Peyer's patch (tissue), 4 donors: ENCODE results near the gene CNTN3. TPM values are rescaled to one million over a fixed set of nuclear protein-coding genes. Genes with fewer than 3 reads are reported as not detected.

ENCODE experiments used
- DNase-seq, 3 donors: peaks; one replicate each; pipeline ENCODE4 v3.0.0-alpha.2; 2017 to 2019
- H3K27ac ChIP-seq, 4 donors: fragments of 200-600 bp; sonication (generic); one replicate each; pipeline ENCODE4 v1.5.1; 2016 to 2019
- H3K27me3 ChIP-seq, 2 donors: fragments of 200-600 bp; sonication (generic); one replicate each; pipeline ENCODE4 v1.5.1; 2019
- H3K36me3 ChIP-seq, 3 donors: fragments of 200-600 bp; sonication (generic); one replicate each; pipeline ENCODE4 v1.5.1; 2016 to 2019
- H3K4me1 ChIP-seq, 4 donors: fragments of 200-600 bp; sonication (generic); one replicate each; pipeline ENCODE4 v1.5.1; 2016 to 2019
- H3K4me3 ChIP-seq, 4 donors: fragments of 200-600 bp; sonication (generic); 1 replicate in 3 of 4; 2 replicates in 1 of 4; pipeline ENCODE4 v1.5.1; 2016 to 2019; ENCODE audit warnings: mild to moderate bottlenecking in 1 of 4
- H3K9me3 ChIP-seq, 4 donors: fragments of 200-600 bp; sonication (generic); one replicate each; pipeline ENCODE4 v1.5.1; 2016 to 2019; ENCODE audit warnings: mild to moderate bottlenecking in 1 of 4
- POLR2A ChIP-seq, 2 donors: fragments of 450-650 bp; IDR thresholded peaks; one replicate each; pipeline ENCODE4 v1.5.1; 2017; ENCODE audit warnings: antibody characterized with exemption in 2 of 2, mild to moderate bottlenecking in 2 of 2, moderate library complexity in 2 of 2
- total RNA-seq, 4 donors: library from RNA; depleted of rRNA; stranded (reverse); fragments of >200 nt; gene quantifications; one replicate each; pipeline ENCODE4 v1.1.0, GENCODE V29; 2016
- TF ChIP-seq, protein P1 (sequence below), 6 experiments: fragments of 450-650 bp in 4 of 6; fragments of 200-600 bp in 2 of 6; sonication (generic) in 1 of 6; IDR thresholded peaks; one replicate each; pipeline ENCODE4 v1.5.1; 2017 to 2019; ENCODE audit warnings: antibody characterized with exemption in 6 of 6, mild to moderate bottlenecking in 3 of 6, moderate library complexity in 1 of 6

CNTN3 gene
- total RNA-seq, 4 donors from 2014 or later: 1.6 to 9.4 (median 4.1) TPM

- H3K4me1 ChIP-seq: no peaks in the 10 kb centered on the region
- no peaks in the 10 kb centered on the region for H3K27me3 ChIP-seq
- no peaks in the 10 kb centered on the region for H3K36me3 ChIP-seq
- no peak for DNase-seq
- no peaks in the 10 kb centered on the region for H3K9me3 ChIP-seq
- no peak overlapping the region for H3K4me3 ChIP-seq
- no peak overlapping the region for H3K27ac ChIP-seq
- TF ChIP-seq, protein P1, sequence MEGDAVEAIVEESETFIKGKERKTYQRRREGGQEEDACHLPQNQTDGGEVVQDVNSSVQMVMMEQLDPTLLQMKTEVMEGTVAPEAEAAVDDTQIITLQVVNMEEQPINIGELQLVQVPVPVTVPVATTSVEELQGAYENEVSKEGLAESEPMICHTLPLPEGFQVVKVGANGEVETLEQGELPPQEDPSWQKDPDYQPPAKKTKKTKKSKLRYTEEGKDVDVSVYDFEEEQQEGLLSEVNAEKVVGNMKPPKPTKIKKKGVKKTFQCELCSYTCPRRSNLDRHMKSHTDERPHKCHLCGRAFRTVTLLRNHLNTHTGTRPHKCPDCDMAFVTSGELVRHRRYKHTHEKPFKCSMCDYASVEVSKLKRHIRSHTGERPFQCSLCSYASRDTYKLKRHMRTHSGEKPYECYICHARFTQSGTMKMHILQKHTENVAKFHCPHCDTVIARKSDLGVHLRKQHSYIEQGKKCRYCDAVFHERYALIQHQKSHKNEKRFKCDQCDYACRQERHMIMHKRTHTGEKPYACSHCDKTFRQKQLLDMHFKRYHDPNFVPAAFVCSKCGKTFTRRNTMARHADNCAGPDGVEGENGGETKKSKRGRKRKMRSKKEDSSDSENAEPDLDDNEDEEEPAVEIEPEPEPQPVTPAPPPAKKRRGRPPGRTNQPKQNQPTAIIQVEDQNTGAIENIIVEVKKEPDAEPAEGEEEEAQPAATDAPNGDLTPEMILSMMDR (IDR thresholded peaks at IDR 0.05): no peak
- no peak for TF ChIP-seq POLR2A (IDR thresholded peaks at IDR 0.05)
Observed at GRCh38 chr3:74636981-74637380, 22.5 kb upstream of the CNTN3 start.

DNA sequence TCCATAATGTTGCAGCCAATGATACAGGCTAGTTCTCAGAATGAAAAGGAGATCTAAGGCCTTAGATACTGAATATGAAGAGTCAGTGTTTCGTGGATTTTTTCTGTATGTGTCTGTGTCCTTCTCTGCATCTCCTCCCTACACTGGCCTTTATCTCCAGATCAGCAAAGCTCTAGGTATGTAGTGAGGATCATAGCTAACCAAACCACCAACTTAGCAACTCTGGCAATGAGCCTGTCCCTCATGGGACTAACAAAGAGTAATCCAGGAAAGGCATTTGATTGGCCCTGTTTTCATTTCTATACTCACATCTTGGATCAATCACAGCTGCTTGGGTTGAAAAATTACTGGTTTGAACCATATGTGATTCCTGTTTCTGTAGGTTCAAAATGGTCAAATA lies 18.6 kb upstream of the CNTN3 start:
- Histone ChIP-seq H3K27ac (no peak overlapping the region), H3K4me3 (no peak overlapping the region), H3K36me3 (no peaks in the 10 kb centered on the region), H3K27me3 (no peaks in the 10 kb centered on the region), H3K9me3 (no peaks in the 10 kb centered on the region), H3K4me1 (no peaks in the 10 kb centered on the region)
- no peak for DNase-seq
- TF ChIP-seq, protein P1 (IDR thresholded peaks at IDR 0.05): no peak
- no peak for TF ChIP-seq POLR2A (IDR thresholded peaks at IDR 0.05)

DNA sequence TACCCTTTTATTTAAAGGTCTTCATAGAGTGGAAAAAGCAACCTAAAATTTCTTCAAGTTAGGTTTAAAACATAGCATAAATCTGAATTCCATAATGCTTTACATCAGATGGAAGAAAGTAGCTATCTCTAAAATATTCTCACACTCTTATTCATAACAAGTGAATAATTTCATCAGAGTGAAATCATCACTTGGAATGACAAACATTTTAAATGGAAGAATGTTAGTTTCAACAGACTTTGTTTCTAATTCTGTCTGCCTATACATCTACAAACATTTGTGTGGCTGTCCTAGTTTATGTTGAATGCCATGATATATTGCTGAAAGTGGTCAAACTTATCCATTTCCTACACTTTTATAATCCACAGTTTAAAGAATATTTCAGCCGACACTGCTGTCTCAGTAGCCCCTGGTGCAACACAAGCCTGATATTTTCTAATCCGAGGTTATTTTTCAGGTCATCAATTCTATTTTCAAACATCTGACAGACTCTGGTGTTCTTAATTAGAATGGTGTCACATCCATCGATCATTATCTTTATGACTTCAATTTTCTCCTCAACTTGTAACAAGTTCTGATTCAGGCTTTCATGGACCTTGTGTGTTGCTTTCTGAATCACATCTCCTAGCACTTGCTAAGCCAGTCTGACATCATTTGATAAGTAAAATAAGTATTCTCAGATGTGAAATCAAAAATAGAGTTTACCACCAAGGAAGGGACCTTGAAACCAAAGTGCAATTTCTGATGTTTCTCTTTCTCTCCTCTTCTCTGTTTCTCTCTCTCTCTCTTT lies 17.1 kb upstream of the CNTN3 start:
- Histone ChIP-seq H3K36me3 (no peaks in the 10 kb centered on the region), H3K9me3 (no peaks in the 10 kb centered on the region), H3K4me3 (no peak overlapping the region), H3K4me1 (no peaks in the 10 kb centered on the region), H3K27me3 (no peaks in the 10 kb centered on the region), H3K27ac (no peak overlapping the region)
- DNase-seq: no peak
- no peak for TF ChIP-seq POLR2A (IDR thresholded peaks at IDR 0.05)
- TF ChIP-seq, protein P1 (IDR thresholded peaks at IDR 0.05): no peak

DNA sequence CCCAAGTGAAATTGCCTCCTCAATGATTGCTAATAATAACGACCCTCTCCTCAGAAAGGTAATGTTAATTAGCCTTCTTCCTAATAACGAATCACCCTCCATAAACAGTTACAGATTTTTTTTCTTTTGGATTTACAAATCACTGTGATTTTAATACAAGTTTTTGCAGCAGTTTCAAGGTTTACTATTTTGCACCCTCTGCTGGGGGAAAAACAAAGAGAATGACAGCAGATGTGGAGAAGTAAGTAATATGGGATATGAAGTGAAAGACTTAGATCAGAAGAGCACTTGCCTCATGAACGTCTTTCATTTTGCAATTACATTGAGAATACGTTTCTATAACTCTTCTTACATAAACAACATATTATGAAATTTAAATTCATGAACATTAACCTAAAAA lies 16.1 kb upstream of the CNTN3 start:
- no peak overlapping the region for H3K4me3 ChIP-seq
- no peaks in the 10 kb centered on the region for H3K4me1 ChIP-seq
- no peak for TF ChIP-seq POLR2A (IDR thresholded peaks at IDR 0.05)
- TF ChIP-seq, protein P1 (IDR thresholded peaks at IDR 0.05): peak in 3 of 6 experiments; percentile 27 to 43 (median 35)
- no peaks in the 10 kb centered on the region for H3K36me3 ChIP-seq
- no peak overlapping the region for H3K27ac ChIP-seq
- DNase-seq: no peak
- no peaks in the 10 kb centered on the region for H3K27me3 ChIP-seq
- H3K9me3 ChIP-seq: no peaks in the 10 kb centered on the region

DNA sequence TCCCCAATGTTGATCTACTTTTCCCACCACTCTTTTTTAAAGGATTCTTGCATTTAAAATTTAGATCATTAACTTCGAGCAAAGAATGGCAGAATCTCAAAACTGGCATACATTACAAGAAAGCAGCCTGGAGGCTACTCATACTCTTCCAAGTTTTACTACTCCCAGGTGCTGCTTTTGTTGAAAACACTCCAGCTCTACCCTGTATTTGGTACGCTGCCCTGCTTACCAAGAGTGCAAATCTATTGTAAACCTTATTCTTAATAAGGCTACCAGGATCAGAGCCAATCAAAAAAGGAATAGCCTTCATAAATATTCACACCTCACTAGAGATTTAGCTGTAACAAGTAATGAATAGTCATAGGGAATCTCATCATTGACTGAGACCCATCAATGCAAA lies 11.6 kb upstream of the CNTN3 start:
- Histone ChIP-seq H3K27ac (no peak overlapping the region), H3K27me3 (no peaks in the 10 kb centered on the region), H3K4me1 (no peaks in the 10 kb centered on the region), H3K4me3 (no peak overlapping the region), H3K9me3 (no peaks in the 10 kb centered on the region), H3K36me3 (no peaks in the 10 kb centered on the region)
- DNase-seq: no peak
- no peak for TF ChIP-seq POLR2A (IDR thresholded peaks at IDR 0.05)

DNA sequence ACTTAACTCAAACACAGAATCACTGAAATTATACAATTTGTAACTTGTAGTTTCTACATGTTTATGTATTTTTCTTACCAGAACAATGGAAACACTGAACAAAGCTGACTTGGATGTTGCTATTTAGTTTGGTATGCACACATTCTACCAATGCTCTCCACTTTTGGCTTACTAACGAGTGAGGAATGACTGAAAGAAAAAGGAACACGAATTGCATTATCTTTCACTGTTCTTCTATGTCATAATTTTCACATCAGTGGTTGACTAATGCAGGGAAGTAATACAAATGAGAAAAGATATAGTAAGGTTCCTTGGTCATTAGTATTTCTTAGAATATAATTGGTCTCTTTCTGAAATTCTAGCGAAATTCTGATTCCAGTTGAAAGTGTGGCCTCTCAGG lies 9.8 kb upstream of the CNTN3 start:
- no peak for TF ChIP-seq POLR2A (IDR thresholded peaks at IDR 0.05)
- TF ChIP-seq, protein P1 (IDR thresholded peaks at IDR 0.05): no peak
- no peaks in the 10 kb centered on the region for H3K36me3 ChIP-seq
- no peak for DNase-seq
- no peaks in the 10 kb centered on the region for H3K9me3 ChIP-seq
- no peak overlapping the region for H3K27ac ChIP-seq
- H3K4me1 ChIP-seq: no peaks in the 10 kb centered on the region
- no peaks in the 10 kb centered on the region for H3K27me3 ChIP-seq
- no peak overlapping the region for H3K4me3 ChIP-seq
